NCI-H128 (cell line): ENCODE measurements around the gene GABRD.

Experiments
- DNase-seq: peaks from one replicate; lab custom pipeline; 2025; ENCODE audit not compliant: unreplicated experiment; lab: John Stamatoyannopoulos, UW

GABRD gene

GRCh38 chr1:2072891-2073290, 53.7 kb downstream of the GABRD start:
- no peak for DNase-seq

GRCh38 chr1:2073382-2074230, 54.5 kb downstream of the GABRD start:
- DNase-seq = peak; percentile 12

- DNase-seq = no peak
Observed at GRCh38 chr1:2074396-2074795, 55.3 kb downstream of the GABRD start.

- DNase-seq = no peak
Observed at GRCh38 chr1:2074944-2075740, 56.0 kb downstream of the GABRD start.

- no peak for DNase-seq
Observed at GRCh38 chr1:2076826-2077225, 57.7 kb downstream of the GABRD start.

DNA sequence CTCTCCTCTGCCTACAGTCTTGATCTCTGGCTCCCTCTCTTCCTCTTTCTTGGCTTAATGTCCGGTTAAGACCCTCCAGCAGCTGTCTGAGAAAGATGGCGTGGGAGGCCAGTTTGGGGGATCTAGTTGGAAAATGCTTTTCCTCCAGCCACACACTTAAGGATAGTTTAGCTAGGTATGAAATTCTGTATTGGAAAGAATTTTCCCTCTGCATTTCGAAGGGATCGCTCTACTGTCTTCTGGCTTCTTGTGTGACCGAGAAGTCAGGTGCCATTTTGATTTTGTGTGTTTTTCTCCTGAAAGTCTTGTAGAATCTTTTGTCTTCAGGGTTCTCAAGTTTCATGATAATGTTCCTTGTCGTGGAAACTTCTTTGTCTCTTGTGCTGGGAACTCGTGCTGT, 59.0 kb downstream of the GABRD start:
- DNase-seq = no peak

- DNase-seq = no peak
Observed at GRCh38 chr1:2079396-2080085, 60.4 kb downstream of the GABRD start.

DNA sequence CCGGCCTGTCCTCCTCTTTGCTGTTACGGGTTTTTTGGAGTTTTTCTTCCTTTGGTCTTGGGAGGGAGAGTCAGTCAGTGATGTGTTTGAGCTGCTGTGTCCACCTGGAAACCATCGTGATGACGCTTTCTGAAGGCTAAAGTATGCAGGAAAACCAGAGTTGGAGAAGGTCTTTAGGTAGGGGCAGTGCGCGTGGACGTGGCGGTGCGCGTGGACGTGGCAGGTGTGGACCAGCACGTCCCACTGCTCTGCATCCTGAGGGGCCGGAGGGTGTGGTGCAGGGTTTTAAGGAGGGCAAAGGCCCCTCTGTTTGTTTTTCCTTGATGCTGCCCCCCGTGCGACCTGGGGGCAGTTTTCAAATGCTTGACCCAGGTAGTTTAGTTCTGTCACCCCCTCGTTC, 61.0 kb downstream of the GABRD start:
- DNase-seq = no peak
